ENCODE results near the gene ELOF1.
"Not testable (repeated sequence)": the region's sequence is repeated elsewhere in the genome, so short reads cannot be mapped to it uniquely, and the experiment has no call there.

ELOF1 gene

DNA sequence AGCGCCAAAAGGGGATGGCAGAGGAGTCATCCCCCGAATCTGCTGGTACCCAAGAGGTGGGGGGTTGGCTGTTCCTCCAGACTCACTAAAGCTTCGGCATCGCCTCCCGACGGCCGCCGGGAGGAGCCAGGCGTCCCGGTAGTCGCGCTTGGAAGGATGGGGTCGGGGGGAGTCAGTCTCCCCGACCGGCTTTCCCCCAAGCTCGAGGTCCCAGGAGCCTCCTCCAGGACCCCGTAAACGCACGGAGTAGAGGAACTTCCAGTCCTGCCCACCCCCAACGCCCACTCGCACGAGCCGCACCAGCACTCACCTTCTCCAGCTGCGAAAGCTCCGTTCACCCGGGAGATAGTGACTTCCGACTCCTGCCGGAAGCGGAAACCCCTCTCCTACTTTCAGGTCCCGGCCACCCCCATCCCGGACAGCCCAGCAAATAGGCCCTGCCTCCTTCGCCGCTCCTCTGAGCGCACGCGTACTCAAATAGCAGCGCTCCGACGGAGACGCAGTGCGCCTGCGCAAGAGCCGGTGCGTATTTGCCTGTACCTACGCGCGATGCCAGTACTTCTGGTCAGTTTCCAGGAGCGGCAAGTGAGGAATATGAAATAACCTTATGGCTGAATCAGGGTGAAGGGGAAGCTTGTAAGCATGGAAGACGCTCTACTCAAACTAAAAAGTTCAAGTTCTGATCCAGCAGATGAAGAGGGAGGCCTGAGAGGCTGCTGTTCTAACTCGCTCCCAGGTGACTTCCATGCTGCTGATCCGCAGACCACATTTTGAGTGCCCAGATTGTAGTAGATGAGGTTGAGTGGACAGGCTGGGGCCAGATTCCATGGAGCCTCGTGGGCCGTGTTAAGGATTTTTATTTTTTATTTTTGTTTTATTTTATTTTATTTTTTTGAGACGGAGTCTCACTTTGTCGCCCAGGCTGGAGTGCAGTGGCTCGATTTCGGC is at the start of gene ELOF1:
TSS of gene ELOF1 (minus strand) at position 350 of the 948 bp plus-strand sequence. CDS start 4,883 bp downstream, outside the sequence.
- peak; percentile 97 for DNase-seq (ENCODE audit: low read depth)

DNA sequence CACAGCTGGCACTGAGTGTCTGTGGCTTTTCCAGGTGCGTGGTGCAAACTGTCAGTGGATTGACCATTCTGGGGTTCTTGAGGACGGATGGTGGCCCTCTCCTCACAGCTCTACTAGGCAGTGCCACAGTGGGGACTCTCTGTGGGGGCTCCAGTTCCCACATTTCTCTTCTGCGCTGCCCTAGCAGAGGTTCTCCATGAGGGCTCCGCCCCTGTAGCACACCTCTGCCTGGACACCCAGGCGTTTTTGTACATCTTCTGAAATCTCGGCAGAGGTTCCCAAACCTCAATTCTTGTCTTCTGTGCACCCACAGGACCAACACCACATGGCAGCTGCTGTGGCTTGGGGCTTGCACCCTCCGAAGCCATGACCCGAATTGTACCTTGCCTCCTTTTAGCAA is 47.5 kb upstream of the ELOF1 start:
- DNase-seq (ENCODE audit: low read depth): no peak

DNA sequence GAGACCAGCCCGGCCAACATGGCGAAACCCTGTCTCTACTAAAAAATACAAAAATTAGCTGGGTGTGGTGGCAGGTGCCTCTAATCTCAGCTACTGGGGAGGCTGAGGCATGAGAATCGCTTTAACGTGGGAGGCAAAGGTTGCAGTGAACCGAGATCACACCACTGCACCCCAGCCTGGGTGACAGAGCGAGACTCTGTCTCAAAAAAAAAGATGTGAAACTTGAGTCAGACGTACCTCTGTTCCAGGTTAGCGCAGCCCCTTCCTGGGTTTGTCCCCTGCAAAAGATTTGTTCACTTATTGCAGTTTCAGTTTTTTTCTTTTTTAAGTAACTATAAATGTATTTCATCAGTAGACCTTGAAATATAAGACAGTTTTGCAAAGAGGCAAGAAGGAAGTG is 40.7 kb upstream of the ELOF1 start:
- not testable (repeated sequence) for DNase-seq (ENCODE audit: low read depth)

DNA sequence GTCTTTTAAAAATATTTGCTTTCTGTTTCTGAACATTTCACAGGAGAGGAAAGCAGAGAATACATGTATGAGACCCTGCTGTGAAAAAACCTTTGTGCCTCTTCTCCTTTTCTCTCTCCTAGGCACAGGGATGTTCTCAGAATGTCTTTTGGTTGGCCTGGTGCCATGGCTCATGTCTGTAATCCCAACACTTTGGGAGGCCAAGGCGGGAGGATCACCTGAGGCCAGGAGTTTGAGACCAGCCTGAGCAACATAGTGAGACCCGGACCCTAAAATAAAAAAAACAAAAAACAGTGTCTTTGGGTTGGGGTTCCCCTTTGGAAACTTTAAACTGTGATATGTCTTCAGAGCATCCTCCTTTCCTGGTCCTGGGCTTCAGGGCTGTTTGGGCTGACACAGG is 39.7 kb upstream of the ELOF1 start:
- no peak for DNase-seq (ENCODE audit: low read depth)

DNA sequence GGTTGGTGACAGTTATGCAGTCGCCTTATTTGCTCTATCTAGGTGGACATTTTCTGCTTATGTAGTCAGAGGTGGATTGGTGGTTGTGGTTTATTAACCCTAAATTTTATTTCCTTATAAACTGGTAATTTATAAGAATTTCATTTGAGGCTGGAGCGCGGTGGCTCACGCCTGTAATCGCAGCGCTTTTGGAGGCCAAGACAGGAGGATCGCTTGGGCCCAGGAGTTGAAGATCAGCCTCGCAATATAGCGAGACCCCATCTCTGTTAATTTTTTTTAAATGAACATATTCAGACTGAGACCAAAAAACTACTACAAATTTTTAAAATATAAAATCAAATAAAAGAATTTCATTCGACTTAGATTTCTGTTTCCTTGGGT is 39.1 kb upstream of the ELOF1 start:
- DNase-seq (ENCODE audit: low read depth): no peak

DNA sequence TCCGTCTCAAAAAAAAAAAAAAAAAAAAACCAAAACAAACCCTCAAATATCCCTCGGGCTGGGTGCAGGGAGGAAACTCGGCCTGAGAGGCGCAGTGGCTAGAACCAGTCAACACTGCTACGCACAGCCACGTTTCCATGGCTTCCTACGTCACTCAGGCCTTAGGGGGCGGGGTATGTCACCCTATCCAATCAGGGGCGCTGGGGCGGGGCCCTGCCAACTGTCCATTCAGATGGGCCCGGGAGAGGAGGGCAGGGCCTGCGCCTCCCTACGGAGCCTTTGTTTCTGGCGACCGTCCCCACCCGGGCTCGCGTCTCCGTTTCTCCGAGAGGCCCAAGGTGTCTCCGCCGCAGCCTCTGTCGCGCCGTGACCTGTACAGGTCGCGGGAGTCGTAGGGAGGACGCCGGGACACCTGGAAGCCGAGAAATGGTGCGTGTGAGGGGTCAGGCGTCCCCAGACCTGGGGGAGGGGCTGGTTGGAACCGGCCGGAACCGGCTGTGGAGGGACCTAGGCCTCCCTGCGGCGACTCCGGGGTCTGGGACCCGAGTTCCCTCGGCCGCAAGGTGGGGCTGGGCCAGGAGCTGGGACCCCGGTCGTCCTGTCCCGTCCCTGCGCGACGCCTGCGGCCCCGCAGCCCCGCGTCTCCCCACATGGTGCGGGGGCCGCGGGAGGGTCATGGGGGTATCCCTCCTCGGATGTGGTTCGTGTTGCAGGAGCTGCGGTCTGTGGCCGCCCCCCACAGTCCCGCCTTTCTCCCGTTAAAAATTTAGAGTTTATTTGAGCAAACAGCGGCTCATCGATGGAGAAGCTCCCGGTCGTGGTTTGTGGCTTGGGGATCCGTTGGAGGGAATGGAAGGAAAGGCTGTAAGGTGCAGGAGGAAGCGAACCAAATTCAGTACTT is 38.4 kb upstream of the ELOF1 start, which contains the start of gene ZNF627:
TSS of gene ZNF627 (plus strand) at position 282 of the 901 bp plus-strand sequence. CDS start at position 427, 145 bp downstream.
- DNase-seq (ENCODE audit: low read depth): peak; percentile 96

DNA sequence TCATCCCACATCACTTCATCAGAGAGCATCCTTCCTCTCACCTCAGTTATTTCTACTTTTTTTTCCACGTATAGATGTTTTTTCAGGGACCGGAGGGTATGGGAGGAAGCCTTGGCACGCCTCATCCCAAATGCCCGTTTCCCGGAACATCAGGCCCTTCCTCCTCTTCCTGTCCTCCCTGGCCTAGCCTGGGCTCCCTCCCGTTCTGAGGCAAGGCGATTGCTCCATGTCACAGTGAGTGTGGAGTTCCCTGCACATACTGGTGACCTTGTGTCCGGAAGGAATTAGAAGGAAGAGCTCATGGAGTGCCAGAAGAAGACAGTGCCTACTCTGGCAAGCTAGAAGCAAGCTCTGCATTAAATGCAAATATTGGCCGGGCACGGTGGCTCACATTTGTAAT is 37.1 kb upstream of the ELOF1 start:
- no peak for DNase-seq (ENCODE audit: low read depth)

DNA sequence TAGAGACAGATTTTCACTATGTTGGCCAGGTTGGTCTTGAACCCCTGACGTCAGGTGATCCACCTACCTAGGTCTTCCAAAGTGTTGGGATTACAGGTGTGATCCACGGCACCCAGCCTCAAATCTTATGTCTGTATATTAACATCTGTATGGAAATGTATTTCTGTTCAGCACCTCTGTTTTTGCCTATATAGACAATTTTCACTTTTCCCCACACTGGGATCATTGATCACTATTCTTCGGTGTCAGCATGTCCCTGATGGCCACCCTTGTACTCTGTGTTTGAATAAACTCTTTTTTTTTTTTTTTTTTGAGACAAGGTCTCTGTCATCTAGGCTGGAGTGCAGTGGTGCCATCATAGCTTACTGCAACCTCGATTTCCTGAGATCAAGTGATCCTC is 35.1 kb upstream of the ELOF1 start:
- DNase-seq (ENCODE audit: low read depth): no peak

DNA sequence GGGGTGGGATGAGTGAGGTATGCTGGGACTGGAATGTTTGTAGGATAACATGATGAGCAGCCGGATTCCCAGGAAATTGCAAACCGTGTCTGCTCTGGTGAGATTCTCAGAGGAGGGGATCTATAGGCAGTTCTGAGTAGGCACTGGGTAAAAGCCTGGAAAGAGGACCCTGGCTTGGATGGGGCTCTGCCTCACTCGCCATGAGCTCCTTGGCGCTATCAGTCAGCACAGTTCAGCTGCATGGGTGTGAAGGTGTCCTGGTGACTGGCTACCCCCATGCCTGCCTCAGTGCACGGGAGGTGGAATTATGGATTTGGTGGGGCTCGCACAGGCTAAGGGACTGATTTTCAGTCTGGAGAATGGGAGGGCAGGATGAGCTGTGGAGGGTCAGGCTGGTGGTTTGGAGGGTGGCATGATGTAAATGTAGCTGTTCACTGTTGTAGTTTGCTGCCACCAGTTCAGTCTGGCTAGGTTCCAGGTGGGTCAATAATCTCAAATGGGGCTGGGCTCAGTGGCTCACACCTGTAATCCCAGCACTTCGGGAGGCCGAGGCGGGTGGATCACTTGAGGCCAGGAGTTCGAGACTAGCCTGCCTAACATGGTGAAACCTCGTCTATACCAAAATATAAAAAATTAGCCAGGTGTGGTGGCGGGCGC is 29.1 kb upstream of the ELOF1 start:
- DNase-seq (ENCODE audit: low read depth): no peak

DNA sequence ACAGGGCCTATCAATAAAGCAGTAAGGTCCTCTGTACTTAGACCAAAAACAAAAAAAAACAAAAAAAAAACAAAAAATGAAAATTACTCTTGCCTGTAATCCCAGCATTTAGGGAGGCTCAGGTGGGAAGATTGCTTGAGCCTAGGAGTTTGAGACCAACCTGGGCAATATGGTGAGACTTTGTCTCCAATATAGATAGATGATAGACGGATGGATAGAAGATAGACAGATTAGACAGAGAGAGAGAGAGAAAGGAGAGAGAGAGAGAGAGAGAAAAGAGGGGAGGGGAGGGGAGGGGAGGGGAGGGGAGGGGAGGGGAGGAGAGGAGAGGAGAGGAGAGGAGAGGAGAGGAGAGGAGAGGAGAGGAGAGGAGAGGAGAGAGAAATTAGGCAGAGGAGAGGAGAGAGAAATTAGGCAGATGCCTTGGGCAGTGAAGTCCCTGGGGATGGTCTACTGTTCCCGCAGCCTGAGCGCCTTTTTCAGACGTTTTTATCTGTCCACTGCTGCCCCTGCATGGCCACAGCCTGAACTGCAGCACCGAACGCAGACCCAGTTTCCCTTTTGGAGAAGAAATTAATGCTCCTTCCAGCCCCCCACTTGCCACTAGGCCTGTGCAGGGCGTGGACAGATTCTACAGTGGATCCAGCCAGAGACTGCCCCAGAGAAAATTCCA is 28.4 kb upstream of the ELOF1 start:
- DNase-seq (ENCODE audit: low read depth): peak; percentile 47

DNA sequence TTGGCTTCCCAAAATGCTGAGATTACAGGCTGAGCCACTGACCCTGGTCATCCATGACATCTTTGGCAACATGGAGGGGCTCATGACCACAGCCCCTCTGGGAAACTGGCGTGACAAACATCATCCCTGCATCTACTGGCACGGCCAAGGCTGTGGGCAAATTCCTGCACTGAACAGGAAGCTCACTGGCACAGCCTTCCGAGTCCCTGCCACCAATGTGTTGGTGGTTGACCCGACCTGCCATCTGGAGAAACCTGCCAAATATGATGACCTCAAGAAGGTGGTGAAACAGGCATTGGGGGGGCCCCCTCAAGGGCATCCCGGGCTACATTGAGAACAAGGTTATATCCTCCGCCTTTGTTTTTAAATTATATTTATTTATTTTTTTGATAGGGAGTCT is 27.3 kb upstream of the ELOF1 start:
- no peak for DNase-seq (ENCODE audit: low read depth)

DNA sequence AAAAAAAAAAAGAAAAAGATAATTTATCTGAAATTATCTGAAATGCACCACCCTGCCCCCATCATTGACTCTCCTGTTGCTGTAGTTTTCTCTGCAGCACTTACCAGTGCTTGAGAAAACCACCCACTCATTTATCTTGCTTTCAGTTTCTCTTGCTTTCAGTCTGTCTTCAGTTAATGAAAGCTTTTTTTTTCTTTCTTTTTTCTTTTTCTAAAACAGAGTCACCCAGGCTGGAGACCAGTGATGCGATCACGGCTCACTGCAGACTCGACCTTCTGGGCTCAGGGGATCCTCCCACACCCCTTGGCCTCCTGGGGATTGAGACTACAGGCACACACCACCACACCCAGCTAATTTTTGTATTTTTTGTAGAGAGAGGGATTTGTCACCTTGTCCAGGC is 22.7 kb upstream of the ELOF1 start:
- DNase-seq (ENCODE audit: low read depth): no peak

DNA sequence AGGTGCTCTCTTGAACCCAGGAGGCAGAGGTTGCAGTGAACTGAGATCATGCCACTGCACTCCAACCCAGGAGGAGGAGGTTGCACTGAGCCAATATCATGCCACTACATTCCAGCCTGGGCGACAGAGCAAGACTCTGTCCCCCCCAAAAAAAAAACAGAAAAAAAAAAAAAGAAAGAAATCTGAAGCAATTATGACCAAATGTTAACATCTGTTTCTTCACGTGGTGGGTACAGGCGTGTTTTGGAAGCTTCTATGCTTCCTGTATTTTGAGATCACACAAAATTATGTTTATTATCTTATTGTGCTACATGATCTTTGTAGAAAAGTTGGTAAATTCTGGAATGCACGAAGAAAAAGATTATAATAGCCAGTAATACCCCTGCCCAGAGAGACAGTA is 21.1 kb upstream of the ELOF1 start:
- DNase-seq (ENCODE audit: low read depth): no peak

DNA sequence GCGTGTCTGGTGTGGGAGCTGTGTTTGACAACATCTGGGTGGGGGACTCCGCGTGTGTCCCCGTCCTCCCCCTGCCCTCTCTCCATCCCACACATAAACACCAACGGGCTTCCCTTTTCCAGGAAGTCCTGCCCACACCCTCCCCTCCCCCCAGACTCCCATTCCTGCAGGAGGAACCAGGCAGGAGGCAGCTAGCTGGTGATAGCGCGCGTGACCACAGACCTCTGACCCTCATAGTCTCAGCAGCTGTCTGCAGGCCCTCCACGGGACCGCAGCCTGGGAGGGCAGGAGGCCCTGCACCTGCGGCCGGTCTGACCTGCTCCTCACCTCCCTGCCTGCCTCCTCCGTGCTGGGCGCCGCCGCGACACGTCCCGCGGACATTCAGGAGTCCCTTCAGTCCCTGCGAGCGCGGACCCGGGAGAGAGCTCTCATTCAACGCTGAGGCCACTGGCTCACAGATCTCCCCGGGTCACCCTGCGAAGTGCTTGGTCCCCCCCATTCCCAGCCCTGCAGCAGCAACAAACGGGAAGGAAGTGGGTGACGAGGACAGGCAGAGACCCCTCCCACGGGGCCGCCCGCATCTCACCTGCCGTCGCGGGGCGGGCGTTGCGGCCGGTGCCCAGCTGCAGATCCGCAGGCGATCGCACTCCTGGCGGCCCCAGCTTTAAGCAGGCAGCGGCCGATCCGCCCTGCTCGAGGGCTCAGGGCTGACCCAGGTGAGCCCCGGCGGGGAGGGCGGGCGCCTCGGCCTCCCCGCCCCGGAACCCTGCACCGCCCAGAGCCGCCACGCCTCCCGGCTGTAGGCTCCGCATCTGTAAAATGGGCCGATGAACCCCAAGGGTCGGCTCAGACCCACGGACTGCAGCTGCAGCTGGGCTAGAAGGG is 19.5 kb upstream of the ELOF1 start:
- no peak for DNase-seq (ENCODE audit: low read depth)

DNA sequence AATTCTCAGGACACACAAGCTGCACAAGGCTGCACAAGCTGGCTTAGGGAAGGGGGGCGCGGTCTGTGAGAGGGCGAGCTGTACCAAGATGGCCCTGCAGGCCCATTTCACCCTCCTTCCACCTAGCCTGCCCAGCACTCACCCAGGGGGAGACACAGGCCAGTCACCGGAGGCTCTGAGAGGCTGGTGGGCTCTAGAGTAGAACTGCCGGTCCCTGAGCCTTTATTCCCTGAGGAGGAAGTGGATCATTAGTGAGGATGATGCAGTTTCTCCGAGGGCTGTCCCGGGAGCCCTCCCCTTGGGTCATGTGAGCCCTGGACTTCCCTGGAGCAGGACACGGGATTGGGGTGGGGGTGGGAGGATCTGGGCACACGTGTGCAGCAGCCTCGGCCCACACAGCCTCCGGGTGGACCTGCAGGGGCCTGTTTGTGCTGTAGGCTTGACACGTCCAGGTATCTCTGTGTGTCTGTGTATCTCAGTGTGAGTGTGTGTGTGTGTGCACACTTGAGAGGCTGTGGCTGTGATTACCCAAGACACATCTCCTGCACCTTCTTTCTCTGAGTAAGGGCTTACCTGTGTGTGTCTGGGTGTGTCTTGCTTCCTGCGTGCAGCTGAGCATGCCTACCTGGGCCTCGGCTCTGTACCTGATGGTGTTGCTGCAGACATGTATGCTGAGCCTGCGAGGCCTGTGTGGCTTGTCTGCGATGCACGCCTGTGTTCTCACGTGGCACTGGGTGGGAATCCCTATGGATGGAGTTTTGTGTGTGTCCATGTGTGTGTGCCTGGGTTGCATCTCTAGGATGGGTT is 18.6 kb upstream of the ELOF1 start, which contains the start of gene ACP5:
TSS of gene ACP5 (minus strand) at position 195 of the 807 bp plus-strand sequence. CDS start 328 bp downstream, outside the sequence.
- no peak for DNase-seq (ENCODE audit: low read depth)

DNA sequence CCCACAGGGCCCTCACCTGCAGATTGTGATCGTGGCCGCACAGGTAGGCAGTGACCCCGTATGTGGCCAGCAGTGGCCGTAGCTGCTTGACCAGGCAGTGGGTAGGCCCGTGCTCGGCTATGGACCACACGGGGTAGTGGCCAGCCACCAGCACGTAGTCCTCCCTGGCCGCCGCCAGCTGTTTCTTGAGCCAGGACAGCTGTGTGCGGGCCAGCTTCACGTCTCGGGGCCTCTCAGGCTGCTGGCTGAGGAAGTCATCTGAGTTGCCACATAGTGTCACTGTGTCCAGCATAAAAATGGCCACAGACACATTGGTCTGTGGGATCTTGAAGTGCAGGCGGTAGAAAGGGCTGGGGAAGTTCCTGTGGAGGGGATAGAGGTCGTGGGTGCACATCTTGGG is 17.2 kb upstream of the ELOF1 start:
- DNase-seq (ENCODE audit: low read depth): no peak

DNA sequence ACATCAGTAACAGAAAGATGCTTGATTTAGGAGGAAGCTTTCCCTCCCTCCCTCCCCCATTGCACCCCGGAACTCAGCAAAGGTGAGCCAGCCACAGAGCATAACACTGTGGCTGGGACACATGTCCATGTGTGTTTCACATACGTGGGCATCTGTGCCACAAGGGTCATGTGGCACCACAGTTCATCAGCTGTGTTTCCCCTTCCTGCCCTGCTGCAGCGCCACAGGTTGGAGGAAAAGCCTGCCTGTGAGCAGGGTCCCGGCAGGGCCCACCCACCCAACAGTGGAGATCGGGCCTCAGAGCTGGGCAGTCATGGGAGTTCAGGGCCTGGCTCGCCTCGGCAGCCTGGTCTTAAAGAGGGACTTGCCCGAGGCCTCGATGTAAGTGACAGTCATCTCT is 15.7 kb upstream of the ELOF1 start:
- no peak for DNase-seq (ENCODE audit: low read depth)

DNA sequence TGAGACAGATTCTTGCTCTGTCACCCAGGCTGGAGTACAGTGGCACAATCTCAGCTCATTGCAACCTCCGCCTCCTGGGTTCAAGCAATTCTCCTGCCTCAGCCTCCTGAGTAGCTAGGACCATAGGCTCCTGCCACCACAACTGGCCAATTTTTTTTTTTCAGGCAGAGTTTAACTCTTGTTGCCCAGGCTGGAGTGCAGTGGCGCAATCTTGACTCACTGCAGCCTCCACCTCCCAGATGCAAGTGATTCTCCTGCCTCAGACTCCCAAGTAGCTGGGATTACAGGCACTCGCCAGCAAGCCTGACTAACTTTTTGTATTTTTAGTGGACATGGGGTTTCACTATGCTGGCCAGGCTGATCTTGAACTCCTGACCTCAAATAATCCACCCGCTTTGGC is 14.7 kb upstream of the ELOF1 start:
- DNase-seq (ENCODE audit: low read depth): not testable (repeated sequence)

DNA sequence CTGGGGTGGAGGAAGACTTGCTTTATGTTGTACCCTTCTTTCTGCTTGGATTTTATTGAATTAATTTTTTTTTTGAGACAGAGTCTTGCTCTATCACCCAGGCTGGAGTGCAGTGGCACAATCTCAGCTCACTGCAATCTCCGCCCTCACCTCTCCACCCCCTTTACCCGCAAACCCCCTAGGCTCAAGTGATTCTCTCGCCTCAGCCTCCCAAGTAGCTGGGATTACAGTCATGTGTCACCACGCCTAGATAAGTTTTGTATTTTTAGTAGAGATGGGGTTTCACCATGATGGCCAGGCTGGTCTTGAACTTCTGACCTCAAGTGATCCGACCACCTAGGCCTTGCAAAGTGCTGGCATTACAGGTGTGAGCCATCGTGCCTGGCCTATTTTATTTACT is 14.3 kb upstream of the ELOF1 start:
- not testable (repeated sequence) for DNase-seq (ENCODE audit: low read depth)

DNA sequence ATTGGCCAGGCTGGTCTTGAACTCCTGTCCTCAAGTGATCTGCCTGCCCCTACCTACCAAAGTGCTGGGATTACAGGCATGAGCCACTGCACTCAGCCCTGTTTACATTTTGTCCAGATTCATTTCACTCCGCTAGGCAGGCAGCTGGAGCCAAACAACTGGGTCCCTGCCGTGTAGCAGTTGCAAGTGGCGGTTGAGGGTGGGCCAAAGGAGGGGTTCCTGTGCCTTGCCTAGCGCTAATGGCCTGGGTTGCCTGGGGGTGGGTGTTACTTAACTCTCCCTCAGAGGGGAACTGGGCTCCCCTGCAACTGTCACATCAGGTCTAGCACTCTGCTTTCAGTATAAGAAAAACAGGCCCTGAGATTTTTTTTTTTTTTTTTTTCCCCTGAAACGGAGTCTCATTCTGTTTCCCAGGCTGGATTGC is 11.0 kb upstream of the ELOF1 start:
- DNase-seq (ENCODE audit: low read depth): no peak

Measured in HS-5 (cell line).